ENCODE data around the gene CXCR4. TPM values are rescaled to one million over a fixed set of nuclear protein-coding genes. Genes with fewer than 3 reads are reported as not detected.

The CXCR4 gene
- total and polyA plus RNA-seq, 9 of the 15 experiments (the other 6 are each of a cell fraction or from before 2014, with no cell fraction given): 0.07 to 0.45 (median 0.17) TPM; not detected in 3

DNA sequence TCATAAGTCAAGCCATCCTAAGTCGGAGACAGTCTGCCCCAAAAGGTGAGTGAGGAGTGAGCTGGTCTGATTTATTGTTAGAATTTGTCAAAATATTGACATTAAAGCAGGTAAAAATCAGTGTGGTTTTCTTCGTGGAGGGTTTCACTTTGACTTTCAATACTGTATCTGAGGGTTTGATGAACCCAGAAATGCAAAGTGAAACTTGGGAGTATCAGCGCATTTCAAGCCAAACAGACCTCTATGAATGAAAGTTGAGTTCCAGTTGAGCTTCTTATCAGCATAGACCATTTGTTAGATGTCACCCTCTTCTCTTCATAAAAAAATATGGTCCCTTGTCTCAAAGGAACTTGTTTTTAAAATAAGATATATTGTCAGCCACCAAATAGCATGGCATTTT, 21.7 kb upstream of the CXCR4 start:
- no peaks in the 10 kb centered on the region for H3K79me2 ChIP-seq (ENCODE audit: control insufficient read depth, insufficient read depth, low read length)
- H4K20me1 ChIP-seq (replicated peaks; ENCODE audit: control insufficient read depth, insufficient read depth, low read length): no peaks in the 10 kb centered on the region
- no peak overlapping the region for H3K27ac ChIP-seq (ENCODE audit: extremely low read depth, low read depth, low read length)
- intact Hi-C loops (cut with micrococcal nuclease) (no loop called here), in situ Hi-C loops (cut with MboI) (no loop called here)
- H3K9me3 ChIP-seq (replicated peaks; ENCODE audit: control insufficient read depth, insufficient read depth, low read depth, low read length): no peaks in the 10 kb centered on the region
- FAIRE-seq (no peak), ATAC-seq (no peak), DNase-seq (ENCODE audit: extremely low read depth in 1 of 4, low spot score in 3 of 4) (no peak)
- CTCF ChIA-PET (ENCODE audit: low intra/inter-chr PET ratio): no interaction called here
- no peaks in the 10 kb centered on the region for H3K36me3 ChIP-seq (ENCODE audit: control insufficient read depth, insufficient read depth, low read length)
- no peak overlapping the region for H3K9ac ChIP-seq (ENCODE audit: insufficient read depth in 1 of 2, low read depth in 2 of 2, low read length in 2 of 2)
- TF ChIP-seq, protein P1, sequence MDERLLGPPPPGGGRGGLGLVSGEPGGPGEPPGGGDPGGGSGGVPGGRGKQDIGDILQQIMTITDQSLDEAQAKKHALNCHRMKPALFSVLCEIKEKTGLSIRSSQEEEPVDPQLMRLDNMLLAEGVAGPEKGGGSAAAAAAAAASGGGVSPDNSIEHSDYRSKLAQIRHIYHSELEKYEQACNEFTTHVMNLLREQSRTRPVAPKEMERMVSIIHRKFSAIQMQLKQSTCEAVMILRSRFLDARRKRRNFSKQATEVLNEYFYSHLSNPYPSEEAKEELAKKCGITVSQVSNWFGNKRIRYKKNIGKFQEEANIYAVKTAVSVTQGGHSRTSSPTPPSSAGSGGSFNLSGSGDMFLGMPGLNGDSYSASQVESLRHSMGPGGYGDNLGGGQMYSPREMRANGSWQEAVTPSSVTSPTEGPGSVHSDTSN (CRISPR knock-in tag; IDR thresholded peaks at IDR 0.05; ENCODE audit: low read depth): no peak
- TF ChIP-seq, protein P1 (tag; conservative IDR thresholded peaks at IDR 0.05; ENCODE audit: low read depth): 0 out of 2 replicates have a peak, but pooled peaks have one; percentile 18
- no peak for TF ChIP-seq PHB2 (IDR thresholded peaks at IDR 0.05; ENCODE audit: low read depth)
- H3K4me2 ChIP-seq (ENCODE audit: insufficient read depth, low read length): no peak overlapping the region
- 0% methylated on average over 3 of the region's 3 CpGs for WGBS (ENCODE audit: insufficient coverage, low coverage, missing lambda C conversion rate)
- no peak overlapping the region for H3K4me3 ChIP-seq
- POLR2A ChIA-PET: no interaction called here
- BruUV-seq (replicated peaks): no TSS peak
- H3K4me1 ChIP-seq (replicated peaks in 1 of 2; ENCODE audit: control insufficient read depth in 2 of 2, insufficient read depth in 2 of 2, low read length in 2 of 2): no peaks in the 10 kb centered on the region
- H3K27me3 ChIP-seq (ENCODE audit: control insufficient read depth in 2 of 2, insufficient read depth in 2 of 2, low read length in 2 of 2): peaks cover 0 to 8% of the 10 kb centered on the region in 2 experiments; a peak in 1 of 5 replicates
- H2AFZ ChIP-seq (ENCODE audit: low read depth, low read length): no peak overlapping the region
- H3K9me1 ChIP-seq (ENCODE audit: control insufficient read depth, insufficient read depth, low read length): no peaks in the 10 kb centered on the region

GRCh38 chr2:136137982-136138381, 20.0 kb upstream of the CXCR4 start:
- Histone ChIP-seq H3K36me3 (ENCODE audit: control insufficient read depth, insufficient read depth, low read length) (no peaks in the 10 kb centered on the region), H3K27me3 (ENCODE audit: control insufficient read depth in 2 of 2, insufficient read depth in 2 of 2, low read length in 2 of 2) (peaks cover 0 to 8% of the 10 kb centered on the region in 2 experiments; a peak in 2 of 5 replicates)
- CTCF ChIA-PET (ENCODE audit: low intra/inter-chr PET ratio): no interaction called here
- TF ChIP-seq PTRF (tag; IDR thresholded peaks at IDR 0.05) (no peak), WHSC1 (IDR thresholded peaks at IDR 0.05; ENCODE audit: low read length) (no peak), NR2F6 (CRISPR knock-in tag; IDR thresholded peaks at IDR 0.05) (no peak), POLR2B (IDR thresholded peaks at IDR 0.05; ENCODE audit: low read depth, partially characterized antibody) (no peak), NR1H2 (CRISPR knock-in tag; IDR thresholded peaks at IDR 0.05) (no peak), GATAD2B (IDR thresholded peaks at IDR 0.05; ENCODE audit: borderline replicate concordance) (no peak), TEAD2 (tag; IDR thresholded peaks at IDR 0.05) (no peak), POLR2AphosphoS5 (IDR thresholded peaks at IDR 0.05; ENCODE audit: control insufficient read depth, insufficient read depth, low read depth, low read length) (no peak)
- TF ChIP-seq, protein P2, sequence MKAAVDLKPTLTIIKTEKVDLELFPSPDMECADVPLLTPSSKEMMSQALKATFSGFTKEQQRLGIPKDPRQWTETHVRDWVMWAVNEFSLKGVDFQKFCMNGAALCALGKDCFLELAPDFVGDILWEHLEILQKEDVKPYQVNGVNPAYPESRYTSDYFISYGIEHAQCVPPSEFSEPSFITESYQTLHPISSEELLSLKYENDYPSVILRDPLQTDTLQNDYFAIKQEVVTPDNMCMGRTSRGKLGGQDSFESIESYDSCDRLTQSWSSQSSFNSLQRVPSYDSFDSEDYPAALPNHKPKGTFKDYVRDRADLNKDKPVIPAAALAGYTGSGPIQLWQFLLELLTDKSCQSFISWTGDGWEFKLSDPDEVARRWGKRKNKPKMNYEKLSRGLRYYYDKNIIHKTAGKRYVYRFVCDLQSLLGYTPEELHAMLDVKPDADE (conservative IDR thresholded peaks at IDR 0.05; ENCODE audit: control insufficient read depth, low read depth, low read length): no peak

More at GRCh38 chr2:136137982-136138381, 20.0 kb upstream of the CXCR4 start:
- in situ Hi-C loops (cut with MboI) (no loop called here), intact Hi-C loops (cut with micrococcal nuclease) (no loop called here)
- H3K4me2 ChIP-seq (ENCODE audit: insufficient read depth, low read length): no peak overlapping the region
- ATAC-seq: no peak
- H3K27ac ChIP-seq (ENCODE audit: extremely low read depth, low read depth, low read length): no peak overlapping the region
- H3K9me3 ChIP-seq (replicated peaks; ENCODE audit: control insufficient read depth, insufficient read depth, low read depth, low read length): no peaks in the 10 kb centered on the region
- BruUV-seq (replicated peaks): no TSS peak
- H3K9me1 ChIP-seq (ENCODE audit: control insufficient read depth, insufficient read depth, low read length): no peaks in the 10 kb centered on the region
- no peak overlapping the region for H3K4me3 ChIP-seq
- H4K20me1 ChIP-seq (replicated peaks; ENCODE audit: control insufficient read depth, insufficient read depth, low read length): no peaks in the 10 kb centered on the region
- 0% methylated on average over 4 of the region's 4 CpGs for WGBS (ENCODE audit: insufficient coverage, low coverage, missing lambda C conversion rate)
- no peak overlapping the region for H3K9ac ChIP-seq (ENCODE audit: insufficient read depth in 1 of 2, low read depth in 2 of 2, low read length in 2 of 2)
- no peak for DNase-seq (ENCODE audit: extremely low read depth in 1 of 4, low spot score in 3 of 4)
- POLR2A ChIA-PET: no interaction called here
- H2AFZ ChIP-seq (ENCODE audit: low read depth, low read length): no peak overlapping the region
- no peaks in the 10 kb centered on the region for H3K79me2 ChIP-seq (ENCODE audit: control insufficient read depth, insufficient read depth, low read length)
- no peaks in the 10 kb centered on the region for H3K4me1 ChIP-seq (replicated peaks in 1 of 2; ENCODE audit: control insufficient read depth in 2 of 2, insufficient read depth in 2 of 2, low read length in 2 of 2)
- no peak for FAIRE-seq

All from K562 (cell line).